HG02623 (cell line): ENCODE data around the gene DYNC1LI2.
"Not testable (repeated sequence)": the region's sequence is repeated elsewhere in the genome, so short reads cannot be mapped to it uniquely, and the experiment has no call there.

Source experiments
- ATAC-seq: cut with Tn5 transposase; IDR thresholded peaks from one replicate; pipeline ENCODE4 v1.9.1; 2021; ENCODE audit warnings: moderate library complexity; ENCODE audit not compliant: unreplicated experiment

DYNC1LI2 gene

GRCh38 chr16:66698046-66698445 lies 53.4 kb downstream of the DYNC1LI2 start:
- ATAC-seq: no peak

- ATAC-seq: peak; percentile 83
These were observed 54.5 kb downstream of the DYNC1LI2 start, which contains the start of gene CMTM4 for GRCh38 chr16:66696669-66697630. TSS of gene CMTM4 (minus strand) at chr16:66696743. CDS start at chr16:66696525, 218 bp downstream.

- peak; percentile 33 for ATAC-seq
These were observed 55.3 kb downstream of the DYNC1LI2 start for GRCh38 chr16:66695935-66696668.

- ATAC-seq: no peak
These were observed 55.9 kb downstream of the DYNC1LI2 start for GRCh38 chr16:66695471-66695934.

GRCh38 chr16:66693149-66693548 lies 58.3 kb downstream of the DYNC1LI2 start:
- ATAC-seq: no peak

GRCh38 chr16:66692341-66692740 lies 59.1 kb downstream of the DYNC1LI2 start:
- ATAC-seq: no peak

- no peak for ATAC-seq
These were observed 60.2 kb downstream of the DYNC1LI2 start for GRCh38 chr16:66691234-66691633.

GRCh38 chr16:66690106-66690847 lies 61.1 kb downstream of the DYNC1LI2 start:
- no peak for ATAC-seq

- no peak for ATAC-seq
These were observed 62.1 kb downstream of the DYNC1LI2 start for GRCh38 chr16:66689282-66689681.

GRCh38 chr16:66687906-66688625 lies 63.3 kb downstream of the DYNC1LI2 start:
- no peak for ATAC-seq

- not testable (repeated sequence) for ATAC-seq
These were observed 65.8 kb downstream of the DYNC1LI2 start for GRCh38 chr16:66685501-66686115.

- ATAC-seq: no peak
These were observed 69.1 kb downstream of the DYNC1LI2 start for GRCh38 chr16:66682271-66682670.

- ATAC-seq: no peak
These were observed 69.7 kb downstream of the DYNC1LI2 start for GRCh38 chr16:66681676-66682075.

- no peak for ATAC-seq
These were observed 73.1 kb downstream of the DYNC1LI2 start for GRCh38 chr16:66678337-66678736.

- ATAC-seq: no peak
These were observed 73.6 kb downstream of the DYNC1LI2 start for GRCh38 chr16:66677836-66678235.

- no peak for ATAC-seq
These were observed 74.2 kb downstream of the DYNC1LI2 start for GRCh38 chr16:66677179-66677578.

- no peak for ATAC-seq
These were observed 74.8 kb downstream of the DYNC1LI2 start for GRCh38 chr16:66676599-66676998.

GRCh38 chr16:66673691-66674090 lies 77.7 kb downstream of the DYNC1LI2 start:
- ATAC-seq: no peak
